Fibroblast of lung (primary cell): ENCODE data around the gene ZNF836. TPM values are rescaled to one million over a fixed set of nuclear protein-coding genes. Genes with fewer than 3 reads are reported as not detected.

ENCODE experiments used
- DNase-seq, 2 donors: peaks; one replicate each; pipeline versions ENCODE4 v3.0.0 to v3.0.0-alpha.2; 2010; ENCODE audit warnings: low read depth in 2 of 2
- H2AFZ ChIP-seq: 2 replicates; pipeline ENCODE4 v1.5.1; 2012; ENCODE audit warnings: low read length, control low read depth, inconsistent platforms
- H3K27ac ChIP-seq: 2 replicates; pipeline ENCODE4 v1.5.1; 2011; ENCODE audit warnings: low read length, control low read depth; ENCODE audit not compliant: insufficient read depth
- H3K27me3 ChIP-seq: 2 replicates; pipeline ENCODE4 v1.5.1; 2011; ENCODE audit warnings: mild to moderate bottlenecking, low read length; ENCODE audit not compliant: control insufficient read depth, insufficient read depth
- H3K36me3 ChIP-seq: 2 replicates; pipeline ENCODE4 v1.5.1; 2011; ENCODE audit warnings: low read length; ENCODE audit not compliant: control insufficient read depth, insufficient read depth
- H3K4me1 ChIP-seq: 2 replicates; pipeline ENCODE4 v1.5.1; 2011; ENCODE audit warnings: low read length; ENCODE audit not compliant: control insufficient read depth, insufficient read depth; ENCODE audit errors: extremely low read depth
- H3K4me2 ChIP-seq: 2 replicates; pipeline ENCODE4 v1.5.1; 2011; ENCODE audit warnings: low read length, control low read depth; ENCODE audit not compliant: insufficient read depth; ENCODE audit errors: extremely low read depth
- H3K4me3 ChIP-seq, 4 experiments: fragments of 200-600 bp in 1 of 4; sonication (generic) in 1 of 4; replicated peaks in 1 of 4; 2 replicates each; pipeline ENCODE4 v1.5.1; 2011 to 2016; ENCODE audit warnings: low read length in 4 of 4, low read depth in 3 of 4, mild to moderate bottlenecking in 3 of 4, control low read depth in 2 of 4, inconsistent platforms in 1 of 4, mixed read lengths in 1 of 4; ENCODE audit not compliant: insufficient read depth in 1 of 4; ENCODE audit errors: control extremely low read depth in 1 of 4
- H3K79me2 ChIP-seq: 2 replicates; pipeline ENCODE4 v1.5.1; 2012; ENCODE audit warnings: mild to moderate bottlenecking, low read length, inconsistent platforms; ENCODE audit not compliant: control insufficient read depth, insufficient read depth
- H3K9ac ChIP-seq: 2 replicates; pipeline ENCODE4 v1.5.1; 2011; ENCODE audit warnings: mild to moderate bottlenecking, low read length, control low read depth; ENCODE audit not compliant: insufficient read depth
- H3K9me3 ChIP-seq: 2 replicates; pipeline ENCODE4 v1.5.1; 2012; ENCODE audit warnings: low read depth, low read length; ENCODE audit not compliant: control insufficient read depth, insufficient read depth
- H4K20me1 ChIP-seq: 2 replicates; pipeline ENCODE4 v1.5.1; 2011; ENCODE audit warnings: low read length; ENCODE audit not compliant: control insufficient read depth, insufficient read depth; ENCODE audit errors: extremely low read depth
- CTCF ChIP-seq, 2 donors: IDR thresholded peaks in 1 of 2; conservative IDR thresholded peaks in 1 of 2; 1 replicate in 1 of 2; 2 replicates in 1 of 2; pipeline ENCODE4 v1.5.1; 2011 to 2012; ENCODE audit warnings: low read length in 2 of 2, control low read depth in 1 of 2, inconsistent platforms in 1 of 2, low read depth in 1 of 2, mild to moderate bottlenecking in 1 of 2
- EZH2 ChIP-seq: IDR thresholded peaks from 2 replicates; pipeline ENCODE4 v1.5.1; 2012; ENCODE audit warnings: low read length, control low read depth, mild to moderate bottlenecking; ENCODE audit errors: missing control alignments
- polyA plus RNA-seq, 2 donors: library from polyadenylated mRNA; depleted of rRNA in 1 of 2; stranded (reverse) in 1 of 2; unstranded in 1 of 2; fragments of >200 nt; gene quantifications; 2 replicates each; pipeline ENCODE4 v1.2.1, GENCODE V29; 2011 to 2012; ENCODE audit warnings: missing spikeins in 1 of 2
- total RNA-seq: library from RNA; depleted of rRNA; stranded (reverse); fragments of >200 nt; gene quantifications from 2 replicates; pipeline ENCODE4 v1.2.1, GENCODE V29; 2014

ZNF836 gene
- total and polyA plus RNA-seq, 2 donors (not counting 1 experiment from before 2014, with no cell fraction given): 5.9 to 13.2 TPM

- Histone ChIP-seq H3K27me3 (no peaks in the 10 kb centered on the region), H3K4me2 (peak overlapping the region; percentile 33), H3K4me1 (peaks cover 8% of the 10 kb centered on the region), H3K4me3 (peak overlapping the region; percentile 2 to 61 (median 40)), H3K9ac (peak overlapping the region; percentile 54), H4K20me1 (no peaks in the 10 kb centered on the region), H3K79me2 (peaks cover 39% of the 10 kb centered on the region), H3K9me3 (no peaks in the 10 kb centered on the region), H3K27ac (peak overlapping the region; percentile 35), H2AFZ (peak overlapping the region; percentile 48), H3K36me3 (peaks cover 1% of the 10 kb centered on the region)
- TF ChIP-seq EZH2: no peak
- TF ChIP-seq CTCF (conservative IDR thresholded peaks at IDR 0.05 in 1 of 2, IDR thresholded peaks at IDR 0.05 in 1 of 2; ENCODE audit: low read depth in 1 of 2, low read length in 2 of 2): no peak
- no peak for DNase-seq
Observed at GRCh38 chr19:52188822-52189734, 17.7 kb upstream of the ZNF836 start.

DNA sequence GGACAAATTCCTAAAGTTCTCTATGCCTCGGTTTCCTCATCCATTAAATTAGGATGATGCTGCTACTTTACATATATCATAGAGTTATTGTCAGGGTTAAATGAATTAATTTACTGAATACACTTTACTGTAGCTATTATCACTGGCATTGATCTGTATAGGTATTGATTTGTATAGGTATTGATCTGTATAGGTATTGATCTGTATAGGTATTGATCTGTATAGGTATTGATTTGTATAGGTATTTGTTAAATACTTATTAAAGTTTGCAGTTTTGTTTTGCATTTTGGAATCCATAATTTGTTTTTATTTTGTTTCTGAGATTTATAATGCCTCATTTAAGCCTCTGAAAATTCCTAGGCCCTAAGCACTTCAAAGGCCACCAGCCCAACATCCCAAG lies 16.0 kb upstream of the ZNF836 start:
- DNase-seq: no peak
- Histone ChIP-seq H3K4me3 (no peak overlapping the region), H3K4me2 (no peak overlapping the region), H3K27me3 (no peaks in the 10 kb centered on the region), H3K9me3 (no peaks in the 10 kb centered on the region), H4K20me1 (no peaks in the 10 kb centered on the region), H3K79me2 (peaks cover 22% of the 10 kb centered on the region), H2AFZ (no peak overlapping the region), H3K27ac (no peak overlapping the region), H3K4me1 (peaks cover 8% of the 10 kb centered on the region), H3K36me3 (peaks cover 1% of the 10 kb centered on the region), H3K9ac (no peak overlapping the region)
- no peak for TF ChIP-seq CTCF (conservative IDR thresholded peaks at IDR 0.05 in 1 of 2, IDR thresholded peaks at IDR 0.05 in 1 of 2; ENCODE audit: low read depth in 1 of 2, low read length in 2 of 2)
- no peak for TF ChIP-seq EZH2

DNA sequence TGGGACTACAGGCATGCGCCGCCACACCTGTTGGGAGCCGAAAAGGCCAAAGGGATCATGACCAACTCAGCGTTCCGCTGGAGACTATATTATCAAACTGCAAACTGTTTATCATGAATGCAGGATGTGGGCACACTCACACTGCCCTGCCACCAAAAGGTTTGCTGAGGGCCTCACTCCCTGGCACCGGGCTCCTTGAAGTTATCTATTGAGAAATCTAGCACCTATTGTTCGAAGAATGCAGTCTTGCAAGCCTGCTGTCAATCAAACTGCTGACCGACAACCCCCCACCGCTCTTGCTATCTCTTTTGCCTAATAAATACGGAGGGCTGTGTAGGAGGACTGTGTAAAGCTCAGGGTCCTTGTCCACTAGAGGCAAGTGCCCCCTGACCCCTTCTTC lies 5.2 kb upstream of the ZNF836 start:
- no peak for TF ChIP-seq CTCF (conservative IDR thresholded peaks at IDR 0.05 in 1 of 2, IDR thresholded peaks at IDR 0.05 in 1 of 2; ENCODE audit: low read depth in 1 of 2, low read length in 2 of 2)
- no peak for TF ChIP-seq EZH2
- no peak for DNase-seq
- peaks cover 2% of the 10 kb centered on the region for H3K4me1 ChIP-seq
- H3K9ac ChIP-seq: no peak overlapping the region
- no peaks in the 10 kb centered on the region for H3K9me3 ChIP-seq
- H3K79me2 ChIP-seq: no peaks in the 10 kb centered on the region
- H3K4me2 ChIP-seq: no peak overlapping the region
- H3K27ac ChIP-seq: no peak overlapping the region
- no peaks in the 10 kb centered on the region for H3K36me3 ChIP-seq
- no peak overlapping the region for H3K4me3 ChIP-seq
- no peak overlapping the region for H2AFZ ChIP-seq
- no peaks in the 10 kb centered on the region for H4K20me1 ChIP-seq
- no peaks in the 10 kb centered on the region for H3K27me3 ChIP-seq
